SK-N-SH treated with all-trans-retinoic acid at 6 μM for 48 hours (cell line): ENCODE results near the gene BIRC2.

ENCODE experiments used
- ATAC-seq: fragments of 200-7000 bp; cut with Tn5 transposase; 3 replicates; pipeline ENCODE4 v1.9.1; 2020; ENCODE audit warnings: mild to moderate bottlenecking, moderate library complexity
- BACH2 ChIP-seq: fragments of 250-450 bp; sonication (Bioruptor Pico); IDR thresholded peaks from 2 replicates; pipeline ENCODE4 v1.9.0; 2021; ENCODE audit warnings: mild to moderate bottlenecking, borderline replicate concordance
- CREB5 ChIP-seq: fragments of 250-450 bp; sonication (Bioruptor Pico); IDR thresholded peaks from 2 replicates; pipeline ENCODE4 v1.5.1; 2020; ENCODE audit warnings: low read depth, mild to moderate bottlenecking, moderate library complexity
- CSDC2 ChIP-seq: fragments of 250-450 bp; sonication (Bioruptor Pico); IDR thresholded peaks from 2 replicates; pipeline ENCODE4 v1.5.0; 2020; ENCODE audit warnings: mild to moderate bottlenecking, moderate library complexity
- CSRNP3 ChIP-seq: fragments of 250-450 bp; sonication (Bioruptor Pico); IDR thresholded peaks from 2 replicates; pipeline ENCODE4 v1.5.1; 2021; ENCODE audit warnings: mild to moderate bottlenecking, moderate library complexity
- ESRRG ChIP-seq: fragments of 250-450 bp; sonication (Bioruptor Pico); IDR thresholded peaks from 2 replicates; pipeline ENCODE4 v1.6.1; 2021; ENCODE audit warnings: mild to moderate bottlenecking
- GLIS3 ChIP-seq: fragments of 250-450 bp; sonication (Bioruptor Pico); IDR thresholded peaks from 2 replicates; pipeline ENCODE4 v1.5.0; 2020; ENCODE audit warnings: mild to moderate bottlenecking, moderate library complexity
- ISL1 ChIP-seq: fragments of 250-450 bp; sonication (Bioruptor Pico); IDR thresholded peaks from 2 replicates; pipeline ENCODE4 v2.1.2; 2022; ENCODE audit warnings: mild to moderate bottlenecking, moderate library complexity
- OSR1 ChIP-seq: fragments of 250-450 bp; sonication (Bioruptor Pico); IDR thresholded peaks from 2 replicates; pipeline ENCODE4 v1.8.0; 2022; ENCODE audit warnings: moderate library complexity, mild to moderate bottlenecking, inconsistent platforms
- PATZ1 ChIP-seq: fragments of 250-450 bp; sonication (Bioruptor Pico); IDR thresholded peaks from 2 replicates; pipeline ENCODE4 v1.8.0; 2020; ENCODE audit warnings: mild to moderate bottlenecking, moderate library complexity, borderline replicate concordance
- POU6F1 ChIP-seq: fragments of 250-450 bp; sonication (Bioruptor Pico); IDR thresholded peaks from 2 replicates; pipeline ENCODE4 v1.8.0; 2021; ENCODE audit warnings: low read depth, mild to moderate bottlenecking, moderate library complexity, borderline replicate concordance
- PPARA ChIP-seq: fragments of 250-450 bp; sonication (Bioruptor Pico); IDR thresholded peaks from 2 replicates; pipeline ENCODE4 v1.5.0; 2020; ENCODE audit warnings: mild to moderate bottlenecking, borderline replicate concordance
- RARB ChIP-seq: fragments of 250-450 bp; sonication (Bioruptor Pico); IDR thresholded peaks from 2 replicates; pipeline ENCODE4 v1.8.0; 2021; ENCODE audit warnings: mild to moderate bottlenecking, moderate library complexity
- TCF4 ChIP-seq: fragments of 250-450 bp; sonication (Bioruptor Pico); IDR thresholded peaks from 2 replicates; pipeline ENCODE4 v1.8.0; 2021; ENCODE audit warnings: mild to moderate bottlenecking, moderate library complexity, borderline replicate concordance
- TOX ChIP-seq: fragments of 250-450 bp; sonication (Bioruptor Pico); IDR thresholded peaks from 2 replicates; pipeline ENCODE4 v1.8.0; 2021; ENCODE audit warnings: mild to moderate bottlenecking, moderate library complexity, borderline replicate concordance
- TSHZ2 ChIP-seq: fragments of 250-450 bp; sonication (Bioruptor Pico); IDR thresholded peaks from 2 replicates; pipeline ENCODE4 v1.5.0; 2020; ENCODE audit warnings: mild to moderate bottlenecking, moderate library complexity
- ZC3H10 ChIP-seq: fragments of 250-450 bp; sonication (Bioruptor Pico); IDR thresholded peaks from 2 replicates; pipeline ENCODE4 v1.5.1; 2021; ENCODE audit warnings: mild to moderate bottlenecking, moderate library complexity
- ZFP3 ChIP-seq: fragments of 250-450 bp; sonication (Bioruptor Pico); IDR thresholded peaks from 2 replicates; pipeline ENCODE4 v1.5.0; 2020; ENCODE audit warnings: mild to moderate bottlenecking, moderate library complexity
- ZFP30 ChIP-seq: fragments of 450-650 bp; formaldehyde crosslinking; IDR thresholded peaks from 2 replicates; pipeline ENCODE4 v1.5.0; 2022; ENCODE audit warnings: mild to moderate bottlenecking, moderate library complexity
- ZNF565 ChIP-seq: fragments of 450-650 bp; formaldehyde crosslinking; conservative IDR thresholded peaks from 2 replicates; pipeline ENCODE4 v1.5.0; 2020; ENCODE audit warnings: low read depth, mild to moderate bottlenecking, moderate library complexity
- ZNF70 ChIP-seq: fragments of 450-650 bp; formaldehyde crosslinking; IDR thresholded peaks from 2 replicates; pipeline ENCODE4 v1.5.0; 2020; ENCODE audit warnings: mild to moderate bottlenecking, moderate library complexity
- ZNF8 ChIP-seq: fragments of 450-650 bp; formaldehyde crosslinking; IDR thresholded peaks from 2 replicates; pipeline ENCODE4 v1.5.0; 2020; ENCODE audit warnings: mild to moderate bottlenecking, moderate library complexity

BIRC2 gene

GRCh38 chr11:102387043-102387781, 40.2 kb downstream of the BIRC2 start:
- TF ChIP-seq ZFP30 (CRISPR knock-in tag) (no peak), PATZ1 (no peak), ESRRG (CRISPR knock-in tag) (no peak), ZNF8 (CRISPR knock-in tag) (no peak), POU6F1 (no peak), CSDC2 (CRISPR knock-in tag) (no peak), PPARA (CRISPR knock-in tag) (no peak), ZFP3 (CRISPR knock-in tag) (no peak), BACH2 (CRISPR knock-in tag) (no peak), ZC3H10 (CRISPR knock-in tag) (no peak), TOX (CRISPR knock-in tag) (no peak), CSRNP3 (CRISPR knock-in tag) (no peak), CREB5 (CRISPR knock-in tag) (no peak), TCF4 (CRISPR knock-in tag) (no peak)
- TF ChIP-seq, all 23 proteins: peak for 0
- ATAC-seq, result no peak

- no peak for ATAC-seq
- TF ChIP-seq ISL1 (CRISPR knock-in tag) (no peak), PPARA (CRISPR knock-in tag) (no peak), BACH2 (CRISPR knock-in tag) (no peak), ZNF70 (no peak), CSRNP3 (CRISPR knock-in tag) (no peak), OSR1 (CRISPR knock-in tag) (no peak), POU6F1 (no peak), CREB5 (CRISPR knock-in tag) (no peak), GLIS3 (CRISPR knock-in tag) (no peak), ZNF565 (CRISPR knock-in tag) (no peak), TCF4 (CRISPR knock-in tag) (no peak), RARB (CRISPR knock-in tag) (no peak), ESRRG (CRISPR knock-in tag) (no peak), TOX (CRISPR knock-in tag) (no peak), TSHZ2 (CRISPR knock-in tag) (no peak), PATZ1 (no peak), ZFP3 (CRISPR knock-in tag) (no peak)
- TF ChIP-seq, all 23 proteins: peak for 0
Measured at GRCh38 chr11:102389253-102389652, 42.2 kb downstream of the BIRC2 start.
